Body of pancreas (tissue), 4 donors: ENCODE data around the gene PCSK5. TPM values are rescaled to one million over a fixed set of nuclear protein-coding genes. Genes with fewer than 3 reads are reported as not detected.
"Not testable (repeated sequence)": the region's sequence is repeated elsewhere in the genome, so short reads cannot be mapped to it uniquely, and the experiment has no call there.

Source experiments
- ATAC-seq: fragments of 150-250 bp; one replicate; pipeline ENCODE4 v1.9.1; 2016
- DNase-seq, 4 donors: peaks; one replicate each; pipeline ENCODE4 v3.0.0-alpha.2; 2019
- H3K27ac ChIP-seq, 4 donors: fragments of 200-600 bp; sonication (generic); 1 replicate in 3 of 4; 2 replicates in 1 of 4; pipeline versions ENCODE4 v1.5.1 to v1.6.1; 2016 to 2019; ENCODE audit warnings: mild to moderate bottlenecking in 1 of 4, mixed read lengths in 1 of 4, moderate library complexity in 1 of 4
- H3K27me3 ChIP-seq, 2 donors: fragments of 200-600 bp; sonication (generic); one replicate each; pipeline ENCODE4 v1.6.0; 2016; ENCODE audit warnings: mild to moderate bottlenecking in 1 of 2
- H3K36me3 ChIP-seq, 2 donors: fragments of 200-600 bp; sonication (generic); replicated peaks in 1 of 2; 2 replicates each; pipeline ENCODE4 v1.5.1; 2016; ENCODE audit warnings: low read depth in 2 of 2; ENCODE audit not compliant: insufficient read depth in 1 of 2
- H3K4me1 ChIP-seq: fragments of 200-600 bp; sonication (generic); one replicate; pipeline ENCODE4 v1.6.0; 2016
- H3K4me3 ChIP-seq, 2 donors: fragments of 200-600 bp; sonication (generic); 1 replicate in 1 of 2; 2 replicates in 1 of 2; pipeline ENCODE4 v1.5.1; 2016 to 2019
- H3K9me3 ChIP-seq, 3 donors: fragments of 200-600 bp; sonication (generic); 1 replicate in 2 of 3; 2 replicates in 1 of 3; pipeline ENCODE4 v1.5.1; 2016
- CTCF ChIP-seq, 7 experiments: fragments of 450-650 bp in 4 of 7; fragments of 200-600 bp in 3 of 7; sonication (generic) in 3 of 7; IDR thresholded peaks; one replicate each; pipeline ENCODE4 v1.5.1; 2016 to 2019; ENCODE audit warnings: antibody characterized with exemption in 7 of 7
- POLR2A ChIP-seq, 3 donors: fragments of 450-650 bp; IDR thresholded peaks; one replicate each; pipeline ENCODE4 v1.6.1; 2016; ENCODE audit warnings: antibody characterized with exemption in 3 of 3, mild to moderate bottlenecking in 2 of 3
- WGBS, 2 donors: methylation state at CpG; one replicate each; pipeline ENCODE4 v1.1.5; 2017; 5-methylcytosine and 5-hydroxymethylcytosine counted together
- intact Hi-C: fragments of 100-400 bp; cut with DNase I; formaldehyde crosslinking; loops from one replicate; pipeline ENCODE4 v1.15.1; 2023
- total RNA-seq, 2 donors: library from RNA; depleted of rRNA; stranded (reverse); fragments of >200 nt; gene quantifications; one replicate each; pipeline ENCODE4 v1.1.0, GENCODE V29; 2016

PCSK5 gene
- total RNA-seq, 2 donors from 2014 or later: 11.2 to 12.2 TPM

- Histone ChIP-seq H3K4me3 (no peak overlapping the region), H3K36me3 (no peaks in the 10 kb centered on the region), H3K27me3 (no peaks in the 10 kb centered on the region), H3K9me3 (no peaks in the 10 kb centered on the region), H3K27ac (no peak overlapping the region), H3K4me1 (no peaks in the 10 kb centered on the region)
- DNase-seq (no peak), ATAC-seq (no peak)
- TF ChIP-seq POLR2A (IDR thresholded peaks at IDR 0.05) (no peak), CTCF (IDR thresholded peaks at IDR 0.05) (no peak)
- WGBS, 2 donors: 54 to 100% methylated on average over 2 of the region's 2 CpGs
- intact Hi-C loops: no loop called here
Measured at GRCh38 chr9:76316069-76316468, 425.6 kb downstream of the PCSK5 start.

- H3K36me3 ChIP-seq, H3K4me3 ChIP-seq, H3K4me1 ChIP-seq, H3K9me3 ChIP-seq, H3K27ac ChIP-seq, ATAC-seq, H3K27me3 ChIP-seq, DNase-seq, intact Hi-C loops: not testable (repeated sequence)
- 90 to 92% methylated on average over 4 to 13 of the region's 13 CpGs for WGBS, 2 donors
Measured at GRCh38 chr9:76319466-76319865, 429.0 kb downstream of the PCSK5 start.

- TF ChIP-seq CTCF (IDR thresholded peaks at IDR 0.05) (no peak), POLR2A (IDR thresholded peaks at IDR 0.05) (no peak)
- intact Hi-C loops: no loop called here
- H3K36me3 ChIP-seq: no peaks in the 10 kb centered on the region
- H3K27me3 ChIP-seq: no peaks in the 10 kb centered on the region
- DNase-seq: no peak
- H3K9me3 ChIP-seq: no peaks in the 10 kb centered on the region
- ATAC-seq: no peak
- 71 to 86% methylated on average over 9 of the region's 9 CpGs for WGBS, 2 donors
- H3K4me1 ChIP-seq: no peaks in the 10 kb centered on the region
- no peak overlapping the region for H3K27ac ChIP-seq
- no peak overlapping the region for H3K4me3 ChIP-seq
Measured at GRCh38 chr9:76321195-76321828, 430.8 kb downstream of the PCSK5 start.

- Histone ChIP-seq H3K27ac (no peak overlapping the region), H3K4me1 (no peaks in the 10 kb centered on the region), H3K4me3 (no peak overlapping the region), H3K27me3 (no peaks in the 10 kb centered on the region), H3K36me3 (no peaks in the 10 kb centered on the region), H3K9me3 (no peaks in the 10 kb centered on the region)
- TF ChIP-seq CTCF (IDR thresholded peaks at IDR 0.05) (no peak), POLR2A (IDR thresholded peaks at IDR 0.05) (no peak)
- DNase-seq (no peak), ATAC-seq (no peak)
- WGBS, 2 donors: 55 to 71% methylated on average over 5 to 10 of the region's 10 CpGs
- intact Hi-C loops: no loop called here
Measured at GRCh38 chr9:76322810-76323209, 432.3 kb downstream of the PCSK5 start.

- Histone ChIP-seq H3K27ac (no peak overlapping the region), H3K4me1 (no peaks in the 10 kb centered on the region), H3K9me3 (no peaks in the 10 kb centered on the region), H3K4me3 (no peak overlapping the region), H3K36me3 (no peaks in the 10 kb centered on the region), H3K27me3 (no peaks in the 10 kb centered on the region)
- DNase-seq (no peak), ATAC-seq (no peak)
- 76 to 81% methylated on average over 2 of the region's 2 CpGs for WGBS, 2 donors
- intact Hi-C loops: no loop called here
- TF ChIP-seq CTCF (IDR thresholded peaks at IDR 0.05) (no peak), POLR2A (IDR thresholded peaks at IDR 0.05) (no peak)
Measured at GRCh38 chr9:76323490-76323889, 433.0 kb downstream of the PCSK5 start.

- H3K27me3 ChIP-seq, H3K4me3 ChIP-seq, H3K9me3 ChIP-seq, H3K27ac ChIP-seq, intact Hi-C loops, DNase-seq, H3K36me3 ChIP-seq, H3K4me1 ChIP-seq, ATAC-seq: not testable (repeated sequence)
- WGBS, 2 donors: 94 to 100% methylated on average over 7 of the region's 7 CpGs
Measured at GRCh38 chr9:76324030-76324429, 433.6 kb downstream of the PCSK5 start.
